Measurements from ENCODE around the gene MAP2K5.

GRCh38 chr15:67841513-67841762 is 298.9 kb downstream of the MAP2K5 start:
- TF ChIP-seq, protein P1, sequence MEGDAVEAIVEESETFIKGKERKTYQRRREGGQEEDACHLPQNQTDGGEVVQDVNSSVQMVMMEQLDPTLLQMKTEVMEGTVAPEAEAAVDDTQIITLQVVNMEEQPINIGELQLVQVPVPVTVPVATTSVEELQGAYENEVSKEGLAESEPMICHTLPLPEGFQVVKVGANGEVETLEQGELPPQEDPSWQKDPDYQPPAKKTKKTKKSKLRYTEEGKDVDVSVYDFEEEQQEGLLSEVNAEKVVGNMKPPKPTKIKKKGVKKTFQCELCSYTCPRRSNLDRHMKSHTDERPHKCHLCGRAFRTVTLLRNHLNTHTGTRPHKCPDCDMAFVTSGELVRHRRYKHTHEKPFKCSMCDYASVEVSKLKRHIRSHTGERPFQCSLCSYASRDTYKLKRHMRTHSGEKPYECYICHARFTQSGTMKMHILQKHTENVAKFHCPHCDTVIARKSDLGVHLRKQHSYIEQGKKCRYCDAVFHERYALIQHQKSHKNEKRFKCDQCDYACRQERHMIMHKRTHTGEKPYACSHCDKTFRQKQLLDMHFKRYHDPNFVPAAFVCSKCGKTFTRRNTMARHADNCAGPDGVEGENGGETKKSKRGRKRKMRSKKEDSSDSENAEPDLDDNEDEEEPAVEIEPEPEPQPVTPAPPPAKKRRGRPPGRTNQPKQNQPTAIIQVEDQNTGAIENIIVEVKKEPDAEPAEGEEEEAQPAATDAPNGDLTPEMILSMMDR (conservative IDR thresholded peaks at IDR 0.05), result no peak
- no peak for TF ChIP-seq ZFX (IDR thresholded peaks at IDR 0.05)
